ELR (cell line): ENCODE measurements around the gene NLK.
A peak's percentile ranks its signal among the peaks of the same experiment; 100 is the strongest.

Experiments used
- DNase-seq: peaks from one replicate; pipeline ENCODE4 v3.0.0-alpha.2; 2015; ENCODE audit warnings: low read depth

The NLK gene

DNA sequence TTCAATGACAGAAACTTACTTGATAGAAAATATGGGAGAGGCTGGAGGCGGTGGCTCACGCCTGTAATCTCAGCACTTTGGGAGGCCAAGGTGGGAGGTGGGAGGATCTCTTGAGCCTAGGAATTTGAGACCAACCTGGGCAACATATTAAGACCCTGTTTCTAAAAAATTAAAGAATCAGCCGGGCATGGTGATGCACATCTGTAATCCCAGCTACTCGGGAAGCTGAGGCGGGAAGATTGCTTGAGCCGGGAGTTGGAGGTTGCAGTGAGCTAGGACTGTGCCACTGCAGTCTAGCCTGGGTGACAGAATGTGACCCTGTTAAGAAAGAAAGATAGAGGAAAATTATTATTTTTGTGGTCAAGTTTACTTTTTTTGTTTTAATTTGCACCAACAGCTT is 2.1 kb upstream of the NLK start:
- no peak for DNase-seq

DNA sequence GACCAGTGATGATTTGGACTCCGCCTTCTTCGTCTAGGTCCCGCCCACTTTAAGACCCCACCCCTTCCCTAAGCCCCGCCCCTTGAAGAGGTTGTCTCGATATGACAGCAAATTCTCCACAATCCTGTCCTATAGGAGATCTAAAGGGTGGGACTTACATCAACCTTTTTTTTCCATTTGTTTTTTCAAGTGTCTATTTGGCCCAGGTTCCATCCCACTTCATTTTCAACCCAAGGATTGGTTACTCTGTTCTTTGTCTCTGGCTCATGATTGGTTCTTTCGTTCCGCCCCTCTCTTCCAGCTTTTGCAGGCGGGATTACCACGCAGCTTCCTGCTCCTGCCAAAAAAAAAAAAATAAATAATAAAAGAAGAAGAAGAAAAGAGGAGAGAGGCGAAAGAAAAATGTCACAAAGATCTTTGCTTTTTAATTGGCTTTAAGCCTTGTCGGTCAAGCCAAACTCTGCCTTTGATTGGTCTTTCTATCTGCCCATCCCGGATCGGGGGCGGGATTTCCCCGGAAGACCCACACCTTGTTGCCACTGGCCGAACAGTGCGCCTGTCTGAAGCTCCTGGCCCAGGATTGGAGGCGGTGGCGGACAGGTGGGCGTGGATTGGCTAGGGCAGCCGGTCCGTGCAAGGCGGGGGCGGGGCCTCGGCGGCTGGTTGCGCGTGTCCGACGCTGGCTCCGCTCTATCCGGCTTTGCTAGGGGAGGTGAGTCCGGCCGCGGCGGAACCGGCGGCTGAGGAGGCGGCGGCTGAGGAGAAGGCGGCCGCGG is 1.2 kb upstream of the NLK start:
- DNase-seq: peak; percentile 99

DNA sequence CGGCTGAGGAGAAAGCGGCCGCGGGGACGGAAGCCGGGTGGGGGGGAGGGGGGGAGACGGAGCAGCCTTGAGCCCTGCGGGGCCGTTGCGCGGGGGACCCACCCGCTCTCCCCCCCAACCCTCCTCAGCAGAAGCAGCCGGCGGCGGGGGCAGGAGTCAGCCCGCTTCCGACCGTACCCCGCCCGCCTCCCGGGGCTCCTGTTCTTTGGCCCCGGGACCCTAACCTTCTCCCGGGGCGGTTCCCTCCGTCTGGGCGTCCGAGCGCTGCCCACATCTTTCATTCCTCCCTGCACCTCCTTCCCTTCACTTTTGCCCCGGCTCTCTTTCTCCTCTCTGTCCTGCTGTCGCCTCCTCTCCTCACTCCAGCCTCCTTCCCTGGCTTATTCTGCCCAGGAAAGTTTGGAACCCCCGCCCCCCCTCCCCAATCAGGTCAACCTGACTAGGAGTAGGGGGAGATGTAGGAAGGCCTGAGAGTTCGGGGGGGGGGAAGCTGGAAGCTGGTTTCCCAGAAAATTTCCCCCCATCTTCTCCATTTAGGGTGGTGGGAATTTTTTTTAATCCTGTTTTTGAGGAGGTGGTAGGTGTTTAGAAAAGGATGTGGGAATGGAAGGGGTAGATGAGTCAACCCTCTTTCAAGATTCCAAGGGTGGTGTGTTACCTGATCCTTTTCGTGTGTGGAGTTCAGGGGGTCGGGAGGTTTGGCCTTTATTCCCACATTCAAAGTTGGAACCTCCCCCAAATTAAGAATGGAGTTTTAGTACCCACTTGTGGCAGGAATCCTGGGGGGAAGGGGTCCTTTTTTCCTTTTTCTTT is 427 bp upstream of the NLK start:
- peak; percentile 55 for DNase-seq

DNA sequence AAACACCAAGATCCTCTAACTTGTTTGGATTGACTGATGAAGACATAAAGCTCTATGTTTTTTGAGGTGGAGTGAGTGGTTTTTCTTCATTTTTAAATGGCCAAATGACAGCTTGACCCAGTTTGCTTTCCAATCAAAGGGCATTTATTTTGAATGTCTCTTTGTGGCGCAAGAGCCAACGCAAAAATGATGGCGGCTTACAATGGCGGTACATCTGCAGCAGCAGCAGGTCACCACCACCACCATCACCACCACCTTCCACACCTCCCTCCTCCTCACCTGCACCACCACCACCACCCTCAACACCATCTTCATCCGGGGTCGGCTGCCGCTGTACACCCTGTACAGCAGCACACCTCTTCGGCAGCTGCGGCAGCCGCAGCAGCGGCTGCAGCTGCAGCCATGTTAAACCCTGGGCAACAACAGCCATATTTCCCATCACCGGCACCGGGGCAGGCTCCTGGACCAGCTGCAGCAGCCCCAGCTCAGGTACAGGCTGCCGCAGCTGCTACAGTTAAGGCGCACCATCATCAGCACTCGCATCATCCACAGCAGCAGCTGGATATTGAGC is 329 bp downstream of the NLK start:
- DNase-seq: no peak

DNA sequence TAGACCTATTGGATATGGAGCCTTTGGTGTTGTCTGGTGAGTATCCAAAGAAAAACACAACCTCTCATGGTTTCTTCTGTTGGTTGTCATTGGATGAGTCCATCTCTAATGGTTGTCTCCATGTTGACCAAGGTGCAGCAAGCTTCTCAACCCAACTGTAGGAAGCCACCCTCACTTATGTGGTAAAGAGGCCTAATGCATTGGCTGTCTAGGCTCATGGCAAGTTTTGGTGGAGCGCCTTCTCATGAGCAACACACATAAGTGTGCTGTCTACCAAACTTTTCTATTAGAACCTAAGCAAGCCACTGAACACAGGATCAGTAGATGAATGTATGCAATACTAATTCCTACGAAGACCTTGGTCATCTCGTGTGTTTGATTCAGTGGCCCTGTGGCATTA is 819 bp downstream of the NLK start:
- no peak for DNase-seq

DNA sequence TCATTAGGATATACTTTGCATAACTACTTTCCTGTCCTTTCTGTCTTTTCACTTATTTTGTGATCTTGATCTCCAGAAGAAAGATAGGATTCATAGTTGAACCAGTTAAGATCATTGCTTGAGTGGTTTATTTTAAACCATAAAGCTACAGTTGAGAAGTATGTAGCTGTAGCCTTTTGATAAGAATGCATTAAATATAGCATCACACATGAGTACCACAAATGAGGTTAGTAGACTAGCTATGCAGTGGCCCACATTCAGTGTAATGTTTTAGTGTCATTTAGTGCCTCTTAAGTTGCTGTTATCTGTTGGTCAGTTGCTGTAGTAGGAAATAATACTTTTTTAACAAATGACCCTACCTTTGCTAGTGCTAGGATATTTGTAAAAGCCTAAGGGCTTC is 1.3 kb downstream of the NLK start:
- no peak for DNase-seq

DNA sequence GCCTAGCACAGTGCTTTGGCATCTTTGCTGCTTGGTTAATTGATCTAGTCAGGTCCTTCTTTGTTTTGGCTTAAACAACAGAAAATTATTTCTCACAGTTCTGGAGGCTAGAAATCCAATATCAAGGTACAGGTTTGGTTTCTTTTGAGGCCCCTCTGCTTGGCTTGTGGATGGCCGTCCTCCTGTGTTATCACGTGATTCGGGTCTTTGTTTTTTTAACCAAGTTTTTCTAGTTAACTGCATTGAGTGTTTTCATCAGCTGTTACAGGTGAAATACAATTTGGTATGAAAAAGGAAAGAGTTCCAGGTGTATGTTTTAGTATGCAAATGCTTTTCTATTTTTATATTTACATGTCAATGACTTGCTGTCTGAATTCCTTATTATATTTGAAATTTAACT is 2.8 kb downstream of the NLK start:
- DNase-seq: no peak

DNA sequence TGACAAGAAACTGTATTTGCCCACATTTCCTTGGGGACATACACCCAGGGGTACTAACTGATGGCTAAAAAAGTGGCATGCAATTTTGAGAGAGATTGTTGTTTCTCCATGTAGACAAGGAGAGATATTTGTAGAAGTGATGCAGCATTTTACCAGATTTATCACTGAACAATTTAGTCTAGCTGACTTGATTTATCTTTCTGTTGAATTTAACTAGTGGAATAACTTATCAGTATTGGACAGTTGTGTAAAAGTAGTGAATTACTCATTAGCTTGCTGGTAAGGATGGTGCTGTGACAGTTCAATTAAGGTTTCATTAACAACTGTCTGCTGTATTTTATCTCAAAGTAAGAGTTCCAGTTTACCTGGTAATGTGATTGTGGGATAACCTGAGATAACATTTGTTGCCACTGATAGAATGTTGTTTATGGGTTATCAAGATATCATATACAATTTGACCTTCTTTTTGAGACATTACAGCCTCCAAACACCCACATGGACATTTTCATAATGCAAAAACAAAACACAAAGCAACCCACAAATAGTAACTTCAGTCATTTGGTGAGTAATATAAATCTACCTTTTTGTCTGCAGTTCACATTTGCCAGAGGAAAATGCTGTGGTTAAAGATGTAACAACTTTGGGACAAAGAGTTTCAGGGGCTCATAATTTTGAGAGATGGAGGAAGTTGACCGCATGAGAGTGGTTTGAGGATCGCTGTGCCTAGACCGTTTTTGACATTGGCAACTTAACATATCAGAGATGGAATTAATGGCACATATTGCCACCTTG is 3.8 kb downstream of the NLK start:
- DNase-seq: no peak

DNA sequence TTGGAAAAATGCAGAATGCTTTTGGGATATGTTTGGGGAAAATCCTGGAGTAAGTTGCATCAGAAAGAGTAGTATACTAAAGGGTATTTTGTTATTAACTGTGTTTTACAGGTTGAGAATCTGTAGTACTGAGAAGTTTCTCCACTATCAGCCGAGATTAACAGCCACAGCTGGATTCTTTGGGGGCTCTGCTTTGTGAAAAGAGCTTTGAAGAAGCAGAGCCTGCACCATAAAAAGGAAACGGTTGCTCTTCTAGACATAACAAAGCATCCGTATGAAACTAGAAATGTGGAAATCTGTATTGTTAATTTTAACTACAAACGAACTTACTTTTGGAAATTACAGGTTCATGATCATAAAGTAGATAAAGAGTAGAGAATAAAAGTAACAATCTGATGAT is 5.3 kb downstream of the NLK start:
- no peak for DNase-seq

DNA sequence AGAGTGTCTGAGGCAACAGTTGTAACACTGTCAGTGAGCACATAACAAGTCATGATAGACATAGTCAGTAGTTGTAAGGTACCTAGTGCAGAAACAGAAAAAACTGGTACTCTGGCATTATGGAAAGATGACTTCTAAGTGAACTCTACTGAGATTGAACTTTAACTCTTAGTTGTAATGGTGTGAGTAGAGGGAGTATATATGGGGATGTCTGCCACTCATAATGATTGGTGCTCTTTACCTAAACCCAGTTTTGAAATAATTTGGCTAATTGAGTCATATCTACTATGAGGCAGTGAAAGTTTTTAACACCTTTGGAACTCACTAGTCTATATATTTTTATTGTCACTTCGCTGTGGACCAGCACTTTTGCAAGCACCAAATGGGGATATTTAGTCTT is 6.6 kb downstream of the NLK start:
- DNase-seq: no peak

DNA sequence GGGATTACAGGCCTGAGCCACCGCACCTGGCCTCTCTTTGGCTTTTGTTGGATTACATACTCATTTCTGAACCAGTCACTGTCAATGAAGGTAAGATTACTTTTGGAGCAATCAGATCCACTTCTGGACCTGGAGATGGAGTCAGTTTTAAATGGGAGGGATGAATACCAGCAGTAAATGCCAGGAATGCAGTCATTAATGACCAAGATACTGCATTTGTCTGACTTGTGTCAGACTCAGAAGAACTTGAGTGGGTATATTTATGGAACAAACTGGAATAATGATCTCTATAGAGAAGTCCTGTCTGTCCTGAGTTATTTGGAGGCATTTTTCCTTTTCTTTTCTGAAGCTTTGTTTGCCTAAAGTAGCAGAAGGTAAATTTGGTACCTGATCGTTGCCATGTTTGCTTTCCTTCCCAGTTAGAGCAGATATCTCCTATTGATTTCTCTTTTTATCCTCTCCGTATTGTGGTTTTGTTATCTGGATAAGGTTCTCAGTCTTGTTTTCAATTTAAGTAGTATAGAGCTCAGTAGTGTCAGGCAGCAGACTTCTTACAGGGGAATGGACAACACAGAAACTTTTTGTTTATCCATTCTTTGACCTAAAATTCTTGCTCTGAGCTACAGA is 10.7 kb downstream of the NLK start:
- DNase-seq: no peak

DNA sequence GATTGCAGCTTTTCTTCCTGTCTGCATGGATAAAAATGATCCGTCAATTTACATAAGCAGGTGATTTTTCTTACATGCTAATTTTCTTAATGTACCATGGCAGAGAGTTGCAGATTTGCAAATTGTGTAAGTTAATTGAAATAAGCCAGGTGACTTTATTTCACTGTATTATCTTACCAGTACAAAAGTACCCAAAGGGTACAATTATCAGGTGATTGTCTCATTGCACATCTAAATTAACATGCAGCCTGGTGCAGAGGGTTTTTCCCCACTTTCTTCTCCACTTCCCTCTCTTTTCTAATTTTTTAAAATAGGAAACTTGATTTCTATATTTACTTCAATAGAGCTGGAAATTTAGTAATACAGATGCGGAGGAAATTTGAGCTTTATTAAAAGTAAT is 11.2 kb downstream of the NLK start:
- DNase-seq: no peak

DNA sequence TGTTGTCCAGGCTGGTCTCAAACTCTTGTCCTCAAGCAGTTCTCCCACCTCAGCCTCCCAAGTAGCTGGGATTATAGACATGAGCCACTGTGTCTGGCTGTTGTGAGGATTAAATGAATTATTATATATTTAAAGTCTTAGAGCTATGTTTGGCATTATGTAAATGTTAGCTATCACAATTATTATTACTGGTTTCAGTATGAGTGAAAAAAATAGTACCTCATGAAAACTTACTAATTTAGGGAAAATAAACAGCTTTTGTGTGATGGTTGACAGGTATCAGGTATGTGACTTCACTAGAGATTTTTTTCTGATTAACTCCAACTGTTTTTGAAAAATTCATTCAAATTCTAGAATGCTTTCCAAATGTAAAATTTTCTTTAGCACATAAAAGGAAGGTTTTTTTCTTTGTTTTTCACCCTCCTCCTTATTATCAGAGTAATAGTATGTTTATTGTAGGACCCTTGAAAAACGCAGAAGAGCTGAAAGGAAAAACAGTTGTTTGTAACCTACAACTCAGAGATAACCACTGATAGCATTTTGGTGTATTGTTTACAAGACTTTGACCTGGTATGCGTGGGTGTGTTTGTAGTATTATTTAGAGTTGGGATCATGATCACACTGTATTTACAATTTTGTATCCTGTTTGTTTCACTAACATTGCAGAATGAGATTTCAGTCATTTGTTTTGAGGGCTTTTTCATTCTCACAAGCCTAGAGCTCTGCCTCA is 13.2 kb downstream of the NLK start:
- DNase-seq: no peak

DNA sequence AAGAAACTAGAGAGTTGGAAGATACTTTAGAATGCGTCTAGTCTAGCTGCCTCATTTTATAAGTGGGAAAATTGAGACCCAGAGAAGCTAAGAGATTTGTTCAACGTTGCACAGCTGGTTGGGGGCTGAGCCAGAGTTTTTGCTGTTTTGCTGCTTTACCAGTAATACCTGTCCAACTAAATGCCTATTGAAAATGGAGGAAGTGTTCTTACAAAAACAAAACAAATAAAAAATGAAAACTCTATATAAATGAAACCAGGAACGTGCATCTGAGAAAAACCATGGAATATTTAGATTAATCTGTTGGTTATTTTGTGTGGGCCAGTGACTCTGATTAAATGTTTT is 13.8 kb downstream of the NLK start:
- no peak for DNase-seq

DNA sequence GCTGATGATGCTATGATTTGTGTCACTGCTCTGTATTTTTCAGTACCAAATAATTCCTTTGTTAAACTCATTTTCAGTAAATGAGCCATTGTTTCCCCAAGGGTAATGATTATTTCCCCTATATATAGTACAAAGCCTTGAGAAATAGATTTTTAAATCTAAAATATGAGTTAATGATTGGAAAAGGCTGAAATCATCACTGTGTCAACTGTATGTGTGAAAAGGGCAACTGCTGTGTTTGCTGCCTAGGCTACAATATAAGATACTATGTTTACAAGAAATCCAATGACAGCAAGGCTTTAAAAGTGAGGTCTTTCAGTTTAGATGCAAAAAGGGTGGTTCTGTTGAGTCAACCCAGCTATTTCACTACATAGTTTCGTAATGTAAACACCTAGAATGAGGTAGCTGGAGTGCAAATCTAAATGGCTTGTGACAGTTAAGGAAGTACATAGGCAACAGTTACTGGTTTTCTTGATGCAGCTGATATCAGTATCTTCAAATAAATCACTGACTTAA is 15.3 kb downstream of the NLK start:
- DNase-seq: peak; percentile 65

DNA sequence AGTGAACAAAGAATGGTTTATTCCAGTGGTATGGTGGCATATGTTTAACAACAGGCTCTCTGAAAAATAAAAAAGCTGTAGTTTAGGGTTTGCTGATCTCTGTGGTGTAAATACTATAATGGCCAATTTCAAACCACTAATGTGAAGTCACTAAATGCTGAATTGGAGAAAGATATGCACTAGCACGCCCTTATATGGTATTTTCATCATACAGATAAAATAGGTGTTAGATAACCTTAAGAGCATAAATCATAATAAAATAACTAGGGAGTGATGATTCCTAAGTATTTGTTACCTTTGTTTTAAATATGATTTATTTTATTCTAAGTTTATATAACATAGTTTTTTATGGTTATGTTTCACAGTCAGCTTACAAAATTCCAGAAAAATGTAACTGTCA is 17.2 kb downstream of the NLK start:
- DNase-seq: no peak

DNA sequence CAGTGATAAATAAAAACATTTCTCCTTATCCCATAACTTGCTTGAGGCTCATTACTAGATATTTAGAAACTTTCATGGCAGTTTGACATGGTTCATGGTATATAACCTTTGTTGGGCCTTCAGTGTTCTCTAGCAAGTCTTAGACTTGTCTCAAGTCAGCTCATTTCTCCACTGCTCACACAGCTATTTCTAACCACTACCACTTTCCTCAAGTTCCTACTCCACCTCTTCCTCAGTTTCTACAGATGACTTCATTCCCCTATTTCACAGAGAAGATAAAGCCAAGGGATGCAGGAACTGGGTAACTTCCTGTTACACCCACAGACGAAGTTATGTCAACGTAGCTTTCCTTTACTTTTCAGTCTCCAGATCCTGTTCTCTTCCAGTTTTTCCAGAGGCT is 23.2 kb downstream of the NLK start:
- DNase-seq: no peak

DNA sequence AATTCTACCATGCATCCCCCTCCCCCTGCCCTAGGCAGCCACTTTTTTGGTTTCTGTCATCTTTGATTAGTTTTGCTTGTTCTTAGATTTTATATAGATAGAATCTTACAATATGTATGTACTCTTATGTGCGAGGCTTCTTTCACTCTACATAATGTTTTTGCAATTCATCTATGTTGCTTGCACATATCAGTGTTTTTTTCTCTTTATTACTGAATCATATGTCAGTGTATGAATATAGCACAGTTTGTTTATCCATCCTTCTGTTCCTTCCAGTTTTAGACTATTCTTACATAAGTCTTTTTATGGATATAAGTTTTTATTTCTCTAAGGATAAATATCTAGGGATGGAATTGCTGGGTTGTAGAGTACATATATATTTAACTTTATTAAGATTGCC is 26.6 kb downstream of the NLK start:
- no peak for DNase-seq

DNA sequence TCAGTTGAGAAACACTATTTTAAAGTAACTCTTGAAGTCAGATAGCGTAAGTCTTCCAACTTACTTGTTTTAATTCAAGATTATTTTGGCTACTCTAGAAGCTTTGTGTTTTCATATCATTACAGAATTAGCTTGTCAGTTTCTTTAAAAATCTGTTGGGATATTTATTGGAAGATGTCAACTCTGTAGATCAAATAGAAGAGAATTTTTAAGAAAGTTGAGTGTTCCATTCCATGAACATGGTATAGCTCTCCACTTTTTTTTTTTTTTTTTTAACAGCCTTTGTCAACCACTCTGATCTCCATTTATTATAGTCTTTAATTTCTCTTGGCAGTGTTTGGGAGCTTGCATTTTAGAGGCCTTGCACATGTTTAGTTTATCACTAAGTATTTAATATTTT is 28.7 kb downstream of the NLK start:
- no peak for DNase-seq

DNA sequence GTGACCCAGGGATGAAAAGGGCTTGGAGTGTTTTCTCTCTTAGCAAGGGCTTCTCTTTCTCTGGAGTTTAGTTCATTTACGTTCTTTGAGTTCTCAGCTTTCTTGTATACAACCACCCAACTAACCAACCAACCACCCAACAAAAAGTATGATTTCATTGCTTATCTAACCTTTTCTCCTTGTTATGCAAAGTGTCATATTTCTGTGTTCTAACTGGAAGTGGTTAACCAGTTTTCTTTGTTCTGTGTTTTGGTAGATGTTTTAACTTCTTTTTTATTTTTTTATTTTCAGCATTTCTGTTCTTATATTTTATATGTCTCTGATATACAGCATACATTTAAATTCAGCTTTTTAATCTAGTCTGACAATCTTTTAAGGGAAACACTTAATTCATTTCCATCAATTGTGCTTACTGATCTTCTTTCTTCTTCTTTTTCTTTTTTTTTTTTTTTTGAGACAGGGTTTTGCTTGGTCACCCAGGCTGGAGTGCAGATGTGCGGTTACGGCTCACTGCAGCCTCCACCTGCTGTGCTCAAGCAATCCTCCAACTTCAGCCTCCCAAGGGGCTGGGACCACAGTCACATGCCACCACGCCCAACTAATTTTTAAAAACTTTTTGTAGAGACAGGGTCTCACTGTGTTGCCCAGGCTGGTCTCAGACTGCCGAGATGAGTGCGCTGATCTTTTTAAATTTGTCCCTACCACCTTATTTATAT is 29.6 kb downstream of the NLK start:
- DNase-seq: no peak
